Measurements from ENCODE around the gene PROS1.

DNA sequence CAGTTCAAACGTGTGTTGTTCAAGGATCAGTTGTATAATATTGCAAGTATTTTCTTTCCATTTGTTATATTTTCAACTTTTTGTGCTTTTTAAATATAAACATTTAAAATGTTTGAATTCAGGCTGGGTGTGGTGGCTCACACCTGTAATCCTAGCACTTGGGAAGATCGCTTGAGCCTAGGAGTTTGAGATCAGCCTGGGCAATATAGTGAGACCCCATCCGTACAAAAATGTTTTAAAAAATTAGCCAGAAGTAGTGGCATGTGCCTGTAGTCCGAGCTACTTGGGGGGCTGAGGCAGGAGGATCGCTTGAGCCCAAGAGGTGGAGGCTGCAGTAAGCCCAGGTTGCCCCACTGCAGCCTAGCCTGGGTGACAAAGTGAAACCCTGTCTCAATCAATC, 10.9 kb upstream of the PROS1 start:
- TF ChIP-seq, protein P1, sequence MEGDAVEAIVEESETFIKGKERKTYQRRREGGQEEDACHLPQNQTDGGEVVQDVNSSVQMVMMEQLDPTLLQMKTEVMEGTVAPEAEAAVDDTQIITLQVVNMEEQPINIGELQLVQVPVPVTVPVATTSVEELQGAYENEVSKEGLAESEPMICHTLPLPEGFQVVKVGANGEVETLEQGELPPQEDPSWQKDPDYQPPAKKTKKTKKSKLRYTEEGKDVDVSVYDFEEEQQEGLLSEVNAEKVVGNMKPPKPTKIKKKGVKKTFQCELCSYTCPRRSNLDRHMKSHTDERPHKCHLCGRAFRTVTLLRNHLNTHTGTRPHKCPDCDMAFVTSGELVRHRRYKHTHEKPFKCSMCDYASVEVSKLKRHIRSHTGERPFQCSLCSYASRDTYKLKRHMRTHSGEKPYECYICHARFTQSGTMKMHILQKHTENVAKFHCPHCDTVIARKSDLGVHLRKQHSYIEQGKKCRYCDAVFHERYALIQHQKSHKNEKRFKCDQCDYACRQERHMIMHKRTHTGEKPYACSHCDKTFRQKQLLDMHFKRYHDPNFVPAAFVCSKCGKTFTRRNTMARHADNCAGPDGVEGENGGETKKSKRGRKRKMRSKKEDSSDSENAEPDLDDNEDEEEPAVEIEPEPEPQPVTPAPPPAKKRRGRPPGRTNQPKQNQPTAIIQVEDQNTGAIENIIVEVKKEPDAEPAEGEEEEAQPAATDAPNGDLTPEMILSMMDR (IDR thresholded peaks at IDR 0.05): no peak
- no peak for TF ChIP-seq POLR2A (IDR thresholded peaks at IDR 0.05)
